ENCODE data around the gene A1CF.
"Not testable (repeated sequence)": the region's sequence is repeated elsewhere in the genome, so short reads cannot be mapped to it uniquely, and the experiment has no call there.

Gene A1CF

GRCh38 chr10:50805981-50806622 is 79.3 kb downstream of the A1CF start:
- no peak for TF ChIP-seq CTCF (conservative IDR thresholded peaks at IDR 0.05; ENCODE audit: low read depth)
- ChIA-PET POLR2A (ENCODE audit: low non-redundant PET) (no interaction called here), CTCF (interaction anchor here (0.6 kb wide), 1 partner anchor 1396 kb away, joined by 3 read pairs; no protein-coding TSS in a partner anchor)
- no peak overlapping the region for H3K27ac ChIP-seq
- DNase-seq (ENCODE audit: low spot score): no peak

- no peak for DNase-seq (ENCODE audit: low spot score)
- TF ChIP-seq CTCF (conservative IDR thresholded peaks at IDR 0.05; ENCODE audit: low read depth): no peak
- POLR2A ChIA-PET (ENCODE audit: low non-redundant PET): no interaction called here
- no peak overlapping the region for H3K27ac ChIP-seq
- CTCF ChIA-PET: no interaction called here
Measured at GRCh38 chr10:50799595-50799994, 85.8 kb downstream of the A1CF start.

- POLR2A ChIA-PET (ENCODE audit: low non-redundant PET): no interaction called here
- TF ChIP-seq CTCF (conservative IDR thresholded peaks at IDR 0.05; ENCODE audit: low read depth): no peak
- DNase-seq (ENCODE audit: low spot score): no peak
- no peak overlapping the region for H3K27ac ChIP-seq
- CTCF ChIA-PET: no interaction called here
Measured at GRCh38 chr10:50798297-50798696, 87.1 kb downstream of the A1CF start.

GRCh38 chr10:50796693-50797092 is 88.7 kb downstream of the A1CF start:
- ChIA-PET POLR2A (ENCODE audit: low non-redundant PET) (no interaction called here), CTCF (no interaction called here)
- no peak overlapping the region for H3K27ac ChIP-seq
- no peak for DNase-seq (ENCODE audit: low spot score)
- TF ChIP-seq CTCF (conservative IDR thresholded peaks at IDR 0.05; ENCODE audit: low read depth): no peak

- no peak overlapping the region for H3K27ac ChIP-seq
- no peak for TF ChIP-seq CTCF (conservative IDR thresholded peaks at IDR 0.05; ENCODE audit: low read depth)
- DNase-seq (ENCODE audit: low spot score): no peak
- ChIA-PET POLR2A (ENCODE audit: low non-redundant PET) (no interaction called here), CTCF (interaction anchor here (0.8 kb wide), 1 partner anchor 744 kb away, joined by 4 read pairs; no protein-coding TSS in a partner anchor)
Measured at GRCh38 chr10:50794490-50794889, 90.9 kb downstream of the A1CF start.

- H3K27ac ChIP-seq: no peak overlapping the region
- ChIA-PET POLR2A (ENCODE audit: low non-redundant PET) (no interaction called here), CTCF (interaction anchor here (0.6 to 1.2 kb wide), 2 partner anchors 985 to 1508 kb away, joined by 3 read pairs; no protein-coding TSS in a partner anchor)
- peak; percentile 56 for DNase-seq (ENCODE audit: low spot score)
- peak; percentile 52 for TF ChIP-seq CTCF (conservative IDR thresholded peaks at IDR 0.05; ENCODE audit: low read depth)
Measured at GRCh38 chr10:50788951-50789945, 96.2 kb downstream of the A1CF start.

- DNase-seq (ENCODE audit: low spot score); POLR2A ChIA-PET (ENCODE audit: low non-redundant PET); H3K27ac ChIP-seq: not testable (repeated sequence)
- CTCF ChIA-PET: interaction anchor here (0.6 to 0.7 kb wide), 2 partner anchors 540 to 1779 kb away, joined by 3 to 4 read pairs; no protein-coding TSS in a partner anchor
Measured at GRCh38 chr10:50787962-50788361, 97.5 kb downstream of the A1CF start.

- POLR2A ChIA-PET (ENCODE audit: low non-redundant PET); DNase-seq (ENCODE audit: low spot score); CTCF ChIA-PET; H3K27ac ChIP-seq: not testable (repeated sequence)
Measured at GRCh38 chr10:50782017-50782416, 103.4 kb downstream of the A1CF start.

GRCh38 chr10:50780036-50780435 is 105.4 kb downstream of the A1CF start:
- H3K27ac ChIP-seq; CTCF ChIA-PET; DNase-seq (ENCODE audit: low spot score); POLR2A ChIA-PET (ENCODE audit: low non-redundant PET): not testable (repeated sequence)

GRCh38 chr10:50774868-50775267 is 110.6 kb downstream of the A1CF start:
- H3K27ac ChIP-seq; POLR2A ChIA-PET (ENCODE audit: low non-redundant PET); DNase-seq (ENCODE audit: low spot score); CTCF ChIA-PET: not testable (repeated sequence)
